MCF 10A (cell line): Measurements from ENCODE around the gene SGK1. TPM values are rescaled to one million over a fixed set of nuclear protein-coding genes. Genes with fewer than 3 reads are reported as not detected.

ENCODE experiments used
- BruUV-seq: library from RNA; stranded (reverse); fragments of 400-500 nt; replicated peaks from 2 replicates; lab custom pipeline; 2021; lab: Mats Ljungman, UMichigan
- CTCF ChIA-PET: fragments of 300-600 bp; sonication (Branson Sonifier 250); formaldehyde crosslinking; extraction: SDS; loops from one replicate; lab custom pipeline; 2021; ENCODE audit warnings: antibody characterized with exemption, inconsistent platforms; lab: Yijun Ruan, JAX
- POLR2A ChIA-PET: fragments of 300-600, 350-650 bp; sonication (Branson Sonifier 250); formaldehyde crosslinking; extraction: SDS; loops from one replicate; lab custom pipeline; 2020; ENCODE audit warnings: antibody characterized with exemption, inconsistent platforms; lab: Yijun Ruan, JAX
- DNase-seq: peaks from one replicate; pipeline ENCODE4 v3.0.0-alpha.2; 2018; ENCODE audit not compliant: unreplicated experiment
- H3K27ac Mint-ChIP-seq: one replicate; pipeline ENCODE4 v1.8.0; 2022; ENCODE audit warnings: mild to moderate bottlenecking, low read depth, mixed read lengths; ENCODE audit not compliant: unreplicated experiment
- H3K27me3 Mint-ChIP-seq: one replicate; pipeline ENCODE4 v1.8.0; 2022; ENCODE audit warnings: mixed read lengths; ENCODE audit not compliant: insufficient read depth, unreplicated experiment
- H3K36me3 Mint-ChIP-seq: one replicate; pipeline ENCODE4 v1.8.0; 2022; ENCODE audit warnings: mild to moderate bottlenecking, moderate library complexity, mixed read lengths; ENCODE audit not compliant: insufficient read depth, unreplicated experiment
- H3K4me1 Mint-ChIP-seq: one replicate; pipeline ENCODE4 v1.8.0; 2022; ENCODE audit warnings: mixed read lengths; ENCODE audit not compliant: insufficient read depth, unreplicated experiment
- H3K4me3 Mint-ChIP-seq: one replicate; pipeline ENCODE4 v1.8.0; 2022; ENCODE audit warnings: mild to moderate bottlenecking, moderate library complexity, mixed read lengths; ENCODE audit not compliant: unreplicated experiment
- H3K9me3 Mint-ChIP-seq: one replicate; pipeline ENCODE4 v1.8.0; 2022; ENCODE audit warnings: mixed read lengths; ENCODE audit not compliant: unreplicated experiment
- CTCF ChIP-seq: fragments of 200-600 bp; IDR thresholded peaks from one replicate; pipeline ENCODE4 v1.8.0; 2022; ENCODE audit warnings: antibody characterized with exemption, mild to moderate bottlenecking; ENCODE audit not compliant: unreplicated experiment
- intact Hi-C: fragments of 100-400 bp; cut with micrococcal nuclease; formaldehyde crosslinking; loops from 2 replicates; pipeline ENCODE4 v1.14.1; 2022
- total RNA-seq: library from RNA; stranded (reverse); gene quantifications from 2 replicates; pipeline ENCODE4 v1.2.3, GENCODE V29; 2022

Gene SGK1
- total RNA-seq, 1 experiment from 2014 or later = 30.8 TPM

- Mint-ChIP-seq H3K9me3 (no peaks in the 10 kb centered on the region), H3K27ac (no peak overlapping the region), H3K4me3 (no peak overlapping the region), H3K4me1 (peaks cover 5% of the 10 kb centered on the region), H3K27me3 (no peaks in the 10 kb centered on the region), H3K36me3 (no peaks in the 10 kb centered on the region)
- CTCF ChIA-PET = no interaction called here
- no peak for TF ChIP-seq CTCF
- intact Hi-C loops = no loop called here
- BruUV-seq = no TSS peak
- no peak for DNase-seq
- POLR2A ChIA-PET = no interaction called here
Measured at GRCh38 chr6:134119486-134119885, 198.4 kb downstream of the SGK1 start.
